ENCODE data around the gene WSCD1.

Gene WSCD1

GRCh38 chr17:6138761-6139446, 68.7 kb downstream of the WSCD1 start:
- no peak for ATAC-seq
- Mint-ChIP-seq H3K4me3 (no peak overlapping the region), H3K9me3 (no peaks in the 10 kb centered on the region), H3K4me1 (no peaks in the 10 kb centered on the region), H3K36me3 (no peaks in the 10 kb centered on the region), H3K27me3 (peaks cover 25% of the 10 kb centered on the region), H3K27ac (no peak overlapping the region)

DNA sequence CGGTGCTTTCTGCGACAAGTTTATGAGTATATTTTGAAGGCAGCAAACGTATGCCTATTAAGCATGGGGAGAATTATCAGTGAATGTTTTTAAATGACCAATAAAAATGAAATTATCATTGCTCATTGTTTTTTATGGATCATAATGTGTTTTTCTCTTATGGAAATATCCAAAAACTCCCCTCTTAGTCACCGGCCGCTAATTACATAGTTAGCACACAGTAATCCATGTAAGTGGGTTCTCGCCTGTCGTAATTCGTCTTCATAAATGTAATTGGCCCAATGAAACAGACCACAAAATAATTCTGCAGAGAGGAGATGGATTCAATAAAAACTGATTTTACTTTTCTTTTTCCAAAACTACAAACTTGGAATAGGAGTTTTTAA, 69.3 kb downstream of the WSCD1 start:
- Mint-ChIP-seq H3K27me3 (peaks cover 25% of the 10 kb centered on the region), H3K27ac (no peak overlapping the region), H3K36me3 (no peaks in the 10 kb centered on the region), H3K4me3 (no peak overlapping the region), H3K9me3 (no peaks in the 10 kb centered on the region), H3K4me1 (no peaks in the 10 kb centered on the region)
- no peak for ATAC-seq

GRCh38 chr17:6140188-6140587, 70.0 kb downstream of the WSCD1 start:
- Mint-ChIP-seq H3K27ac (no peak overlapping the region), H3K36me3 (no peaks in the 10 kb centered on the region), H3K4me3 (no peak overlapping the region), H3K4me1 (no peaks in the 10 kb centered on the region), H3K9me3 (no peaks in the 10 kb centered on the region), H3K27me3 (peaks cover 25% of the 10 kb centered on the region)
- ATAC-seq, result no peak

- Mint-ChIP-seq H3K27me3 (peaks cover 19% of the 10 kb centered on the region), H3K27ac (no peak overlapping the region), H3K4me3 (no peak overlapping the region), H3K36me3 (no peaks in the 10 kb centered on the region), H3K9me3 (no peaks in the 10 kb centered on the region), H3K4me1 (no peaks in the 10 kb centered on the region)
- no peak for ATAC-seq
These were observed 70.7 kb downstream of the WSCD1 start for GRCh38 chr17:6140728-6141330.

GRCh38 chr17:6142701-6143100, 72.5 kb downstream of the WSCD1 start:
- Mint-ChIP-seq H3K4me1 (no peaks in the 10 kb centered on the region), H3K9me3 (peaks cover 3% of the 10 kb centered on the region), H3K36me3 (no peaks in the 10 kb centered on the region), H3K4me3 (no peak overlapping the region), H3K27ac (no peak overlapping the region), H3K27me3 (peaks cover 9% of the 10 kb centered on the region)
- no peak for ATAC-seq

DNA sequence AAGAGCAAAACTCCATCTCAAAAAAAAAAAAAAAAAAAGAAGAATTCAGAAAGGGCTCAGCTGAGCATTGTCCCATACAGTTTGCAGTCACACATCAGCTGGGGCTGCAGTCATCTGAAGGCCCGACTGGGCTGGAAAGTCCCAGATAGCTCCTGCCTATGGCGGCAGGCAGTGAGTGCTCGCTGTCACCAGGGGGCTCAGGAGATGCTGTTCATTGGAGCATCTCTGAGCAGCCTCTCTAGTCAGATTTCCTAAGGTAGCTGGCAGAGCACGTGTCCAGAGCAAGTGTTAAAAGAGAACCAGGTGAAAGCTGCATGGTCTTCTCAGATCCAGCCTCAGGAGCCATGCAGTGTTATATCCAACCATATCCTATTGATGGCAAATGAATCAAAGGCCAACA, 75.8 kb downstream of the WSCD1 start:
- Mint-ChIP-seq H3K4me1 (no peaks in the 10 kb centered on the region), H3K27me3 (peaks cover 20% of the 10 kb centered on the region), H3K4me3 (no peak overlapping the region)

DNA sequence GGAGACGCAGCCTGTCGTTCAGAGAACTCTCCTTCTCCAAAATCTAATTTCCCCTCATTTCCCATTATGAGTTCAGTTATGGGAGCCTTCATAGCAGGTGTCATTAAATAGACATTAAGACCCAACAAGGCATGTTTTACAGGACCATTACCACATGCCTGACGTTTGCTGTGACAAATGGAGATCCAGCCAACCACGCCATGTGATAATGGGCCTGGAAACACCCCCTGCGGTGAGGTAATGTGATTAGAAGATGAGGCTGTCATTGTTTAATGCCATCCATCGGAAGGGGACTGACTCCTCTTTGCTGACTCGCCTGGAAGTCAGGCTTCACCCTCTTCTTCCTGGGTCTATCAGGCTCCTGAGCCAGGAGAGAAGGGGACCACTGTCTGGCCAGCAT, 76.9 kb downstream of the WSCD1 start:
- Mint-ChIP-seq H3K9me3 (peaks cover 7% of the 10 kb centered on the region), H3K4me3 (no peak overlapping the region), H3K36me3 (no peaks in the 10 kb centered on the region), H3K4me1 (no peaks in the 10 kb centered on the region), H3K27me3 (peaks cover 22% of the 10 kb centered on the region), H3K27ac (no peak overlapping the region)
- ATAC-seq, result no peak

More for the DNA sequence above, 75.8 kb downstream of the WSCD1 start:
- peaks cover 7% of the 10 kb centered on the region for H3K9me3 Mint-ChIP-seq
- no peak for ATAC-seq
- no peaks in the 10 kb centered on the region for H3K36me3 Mint-ChIP-seq
- no peak overlapping the region for H3K27ac Mint-ChIP-seq

DNA sequence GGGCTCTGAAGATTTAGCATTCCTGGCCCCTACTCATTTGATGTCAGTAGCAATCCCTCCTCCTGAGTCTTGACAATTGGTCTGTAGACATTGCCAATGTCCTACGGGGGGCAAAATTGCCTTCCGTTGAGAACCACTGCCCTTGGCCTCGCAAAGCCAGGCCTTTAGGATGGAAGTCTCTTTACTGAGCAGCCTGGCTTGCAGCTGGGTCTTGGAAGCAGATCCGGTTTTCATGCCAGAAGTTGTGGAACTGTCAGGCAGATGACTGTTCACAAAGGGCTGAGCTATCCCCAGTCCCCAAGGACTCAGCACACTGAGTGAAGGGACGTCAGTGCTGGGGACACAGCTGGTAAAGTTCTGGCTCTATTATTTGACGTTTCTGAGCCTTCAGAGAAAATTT, 83.2 kb downstream of the WSCD1 start:
- Mint-ChIP-seq H3K9me3 (peaks cover 4% of the 10 kb centered on the region), H3K4me1 (no peaks in the 10 kb centered on the region), H3K27me3 (peaks cover 24% of the 10 kb centered on the region), H3K36me3 (no peaks in the 10 kb centered on the region), H3K27ac (no peak overlapping the region), H3K4me3 (no peak overlapping the region)
- no peak for ATAC-seq

- Mint-ChIP-seq H3K9me3 (no peaks in the 10 kb centered on the region), H3K27me3 (peaks cover 17% of the 10 kb centered on the region), H3K36me3 (no peaks in the 10 kb centered on the region), H3K4me3 (no peak overlapping the region), H3K27ac (no peak overlapping the region), H3K4me1 (no peaks in the 10 kb centered on the region)
- ATAC-seq, result no peak
These were observed 87.5 kb downstream of the WSCD1 start for GRCh38 chr17:6157716-6158115.

DNA sequence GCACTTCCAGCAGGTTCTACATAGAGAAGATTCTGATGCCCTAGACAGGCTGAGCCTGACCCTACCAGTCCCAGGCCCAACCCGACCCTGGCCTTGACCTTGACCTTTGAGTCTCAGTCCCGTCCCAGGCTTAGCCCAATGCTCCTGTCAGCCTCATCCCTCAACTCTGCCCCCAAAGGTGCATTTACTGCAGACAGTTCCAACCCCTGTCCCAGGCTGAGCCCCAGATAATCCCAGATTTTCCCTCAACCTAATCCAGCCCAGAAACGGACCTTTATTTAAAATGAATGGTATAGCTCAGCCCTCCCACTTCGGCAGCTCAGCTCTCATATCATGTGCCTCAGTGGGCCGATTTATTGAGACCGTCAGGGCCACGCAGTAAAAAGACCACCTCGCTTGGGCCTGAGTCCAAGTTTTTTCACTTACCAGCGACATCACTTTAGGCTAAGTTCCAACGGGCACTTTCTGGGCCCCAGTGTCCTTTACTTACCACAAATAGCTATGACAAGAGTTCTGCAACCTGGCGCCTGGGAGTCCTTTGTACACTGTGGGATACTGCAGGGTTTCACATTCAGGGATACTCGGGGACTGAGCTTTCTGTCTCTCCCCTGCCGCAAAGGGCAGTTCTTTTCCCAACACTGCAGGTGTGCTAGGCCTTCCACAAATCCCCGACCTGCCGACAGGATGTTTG, 89.5 kb downstream of the WSCD1 start:
- Mint-ChIP-seq H3K27ac (no peak overlapping the region), H3K9me3 (no peaks in the 10 kb centered on the region), H3K27me3 (peaks cover 31% of the 10 kb centered on the region), H3K4me1 (no peaks in the 10 kb centered on the region), H3K36me3 (no peaks in the 10 kb centered on the region), H3K4me3 (no peak overlapping the region)
- ATAC-seq, result no peak

GRCh38 chr17:6160232-6160555, 90.0 kb downstream of the WSCD1 start:
- H3K9me3 Mint-ChIP-seq, result no peaks in the 10 kb centered on the region

DNA sequence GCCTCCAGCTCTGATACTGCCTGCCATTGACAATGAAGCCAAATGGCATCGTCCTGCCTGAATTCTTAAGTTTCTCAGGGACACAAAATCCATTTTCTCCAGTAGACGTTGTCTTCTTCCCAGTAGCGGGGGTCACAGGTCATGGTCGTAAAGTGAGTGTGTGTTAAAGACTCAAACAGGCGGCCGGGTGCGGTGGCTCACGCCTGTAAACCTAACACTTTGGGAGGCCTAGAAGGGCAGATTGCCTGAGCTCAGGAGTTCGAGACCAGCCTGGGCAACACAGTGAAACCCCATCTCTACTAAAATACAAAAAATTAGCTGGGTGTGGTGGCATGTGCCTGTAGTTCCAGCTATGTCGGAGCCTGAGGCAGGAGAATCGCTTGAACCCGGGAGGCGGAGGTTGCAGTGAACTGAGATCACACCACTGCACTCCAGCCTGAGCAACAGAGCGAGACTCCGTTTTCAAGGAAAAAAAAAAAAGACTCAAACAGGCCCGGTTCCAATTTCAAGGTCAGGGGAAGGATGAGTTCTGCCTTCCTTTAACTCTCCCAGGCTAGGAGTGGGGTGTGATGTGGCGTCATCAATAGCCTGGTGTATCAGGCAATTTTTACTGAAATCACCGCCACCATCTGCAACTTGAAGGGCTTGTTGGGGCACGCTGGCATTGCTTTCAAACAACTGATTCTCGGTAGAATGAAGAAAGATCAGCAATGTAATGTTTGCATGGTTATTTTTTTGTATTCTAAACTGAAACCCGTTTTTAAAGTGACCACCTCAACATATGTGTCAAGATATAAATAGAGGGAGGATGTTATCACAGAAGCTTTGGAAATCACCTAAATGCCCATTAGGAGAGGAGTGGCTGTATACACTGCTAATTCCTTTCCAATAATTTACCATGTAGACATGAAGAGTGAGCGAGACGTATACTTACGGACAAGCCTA, 91.0 kb downstream of the WSCD1 start:
- Mint-ChIP-seq H3K36me3 (no peaks in the 10 kb centered on the region), H3K9me3 (no peaks in the 10 kb centered on the region), H3K4me1 (no peaks in the 10 kb centered on the region), H3K4me3 (no peak overlapping the region), H3K27me3 (peaks cover 31% of the 10 kb centered on the region), H3K27ac (no peak overlapping the region)
- ATAC-seq, result no peak

More at GRCh38 chr17:6160232-6160555, 90.0 kb downstream of the WSCD1 start:
- peaks cover 31% of the 10 kb centered on the region for H3K27me3 Mint-ChIP-seq
- no peak overlapping the region for H3K4me3 Mint-ChIP-seq
- no peak overlapping the region for H3K27ac Mint-ChIP-seq
- no peak for ATAC-seq
- no peaks in the 10 kb centered on the region for H3K36me3 Mint-ChIP-seq
- H3K4me1 Mint-ChIP-seq, result no peaks in the 10 kb centered on the region

GRCh38 chr17:6162216-6162615, 92.0 kb downstream of the WSCD1 start:
- Mint-ChIP-seq H3K27ac (no peak overlapping the region), H3K36me3 (no peaks in the 10 kb centered on the region), H3K4me1 (no peaks in the 10 kb centered on the region), H3K27me3 (peaks cover 31% of the 10 kb centered on the region), H3K9me3 (no peaks in the 10 kb centered on the region), H3K4me3 (no peak overlapping the region)
- ATAC-seq, result no peak

GRCh38 chr17:6162892-6163291, 92.7 kb downstream of the WSCD1 start:
- Mint-ChIP-seq H3K27me3 (peaks cover 31% of the 10 kb centered on the region), H3K4me1 (no peaks in the 10 kb centered on the region), H3K36me3 (no peaks in the 10 kb centered on the region), H3K27ac (no peak overlapping the region), H3K9me3 (no peaks in the 10 kb centered on the region), H3K4me3 (no peak overlapping the region)
- no peak for ATAC-seq

DNA sequence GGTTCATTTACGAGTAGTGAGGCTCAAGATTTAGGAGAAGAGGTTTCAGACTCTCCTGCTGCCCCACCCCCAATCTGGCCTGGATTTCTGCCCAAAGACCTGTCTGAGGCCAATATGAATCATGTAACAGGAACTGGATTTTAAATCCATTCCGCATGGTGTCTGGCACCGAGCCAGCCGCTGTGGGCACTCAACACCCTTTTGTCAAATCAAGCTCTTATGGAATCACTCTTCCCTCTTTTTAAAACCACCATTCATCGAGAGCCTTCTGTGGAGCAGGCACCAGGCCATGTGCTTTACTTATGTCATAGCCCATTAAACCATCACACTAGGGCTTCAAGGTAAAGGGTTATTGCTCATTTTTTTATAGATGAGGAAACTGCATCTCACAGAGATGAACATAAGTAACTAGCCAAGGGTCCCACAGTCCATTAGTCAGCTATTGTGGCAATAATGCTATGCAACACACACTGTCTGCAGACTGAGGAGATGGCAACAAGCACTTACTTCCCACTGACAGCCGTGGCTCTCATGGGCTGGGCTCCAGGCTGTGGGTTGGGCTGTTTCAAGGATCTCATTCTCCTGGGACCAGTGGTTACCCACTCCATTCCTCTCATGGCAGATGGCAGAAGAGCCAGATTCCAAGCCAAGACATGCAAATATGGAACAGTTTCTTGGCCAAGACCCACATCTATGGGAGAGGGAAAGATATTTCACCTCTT, 93.6 kb downstream of the WSCD1 start:
- H3K9me3 Mint-ChIP-seq, result no peaks in the 10 kb centered on the region
- ATAC-seq, result no peak
- H3K27ac Mint-ChIP-seq, result no peak overlapping the region
- no peaks in the 10 kb centered on the region for H3K36me3 Mint-ChIP-seq
- peaks cover 31% of the 10 kb centered on the region for H3K27me3 Mint-ChIP-seq
- H3K4me3 Mint-ChIP-seq, result no peak overlapping the region
- no peaks in the 10 kb centered on the region for H3K4me1 Mint-ChIP-seq
